ENCODE measurements around the gene OR14I1.
"Not testable (repeated sequence)": the region's sequence is repeated elsewhere in the genome, so short reads cannot be mapped to it uniquely, and the experiment has no call there.

Gene OR14I1

DNA sequence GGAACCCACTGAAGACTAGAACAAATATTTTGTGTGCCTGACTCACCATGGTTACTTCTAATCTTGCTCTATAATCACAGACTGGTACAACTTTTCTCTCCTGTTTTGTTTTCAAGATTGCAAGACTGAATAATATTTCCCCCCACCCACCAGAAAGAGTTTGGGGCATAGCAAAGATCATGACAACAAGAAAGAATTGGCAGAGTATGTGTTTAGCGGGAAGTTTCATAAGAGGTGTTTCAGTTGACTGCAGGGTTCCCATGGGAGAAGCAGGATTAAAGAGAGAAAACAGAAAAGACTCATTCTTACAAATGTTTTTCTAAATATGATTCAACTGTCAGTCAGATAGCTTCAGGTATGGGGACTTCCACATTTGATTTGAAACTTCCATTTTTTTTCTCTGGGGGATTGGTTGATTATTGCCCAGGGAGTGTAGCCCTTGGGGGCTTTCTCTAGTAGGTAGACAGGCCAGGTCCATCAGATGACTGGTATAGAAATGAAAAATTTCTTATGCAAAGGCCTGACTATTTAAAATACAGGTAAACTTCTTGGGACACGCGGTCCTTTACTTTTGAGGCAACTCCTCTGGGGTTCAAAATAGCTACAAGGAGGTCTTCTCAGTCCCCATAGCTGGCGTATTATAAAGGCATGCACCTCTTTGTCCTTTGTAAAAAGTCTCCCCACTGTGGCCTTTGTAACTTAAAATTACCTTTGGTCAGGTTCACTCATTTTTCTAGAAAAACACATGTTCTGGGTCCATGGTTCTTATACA lies 13.9 kb downstream of the OR14I1 start:
- no peak for DNase-seq (ENCODE audit: low read depth in 2 of 2)

- no peak for DNase-seq (ENCODE audit: low read depth in 2 of 2)
These were observed 15.8 kb downstream of the OR14I1 start for GRCh38 chr1:248686815-248687214.

DNA sequence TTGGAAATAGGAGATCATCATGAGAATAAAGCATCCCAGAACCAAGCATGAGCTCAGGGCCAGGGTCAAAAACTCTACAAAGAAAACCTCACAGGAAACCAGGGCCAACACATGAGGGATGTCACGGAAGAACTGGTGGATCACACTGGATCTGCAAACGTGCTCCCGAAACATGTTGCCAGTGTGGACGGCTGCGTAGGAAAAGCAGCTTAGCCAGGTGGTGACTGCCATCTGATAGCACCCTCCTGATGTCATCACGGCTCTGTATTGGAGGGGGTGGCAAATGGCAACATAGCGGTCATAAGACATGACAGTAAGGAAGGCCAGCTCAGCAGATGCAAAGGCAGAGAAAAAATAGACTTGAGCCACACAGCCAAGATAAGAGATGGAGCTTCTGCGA lies 20.9 kb downstream of the OR14I1 start:
- DNase-seq (ENCODE audit: low read depth in 2 of 2), result no peak

DNA sequence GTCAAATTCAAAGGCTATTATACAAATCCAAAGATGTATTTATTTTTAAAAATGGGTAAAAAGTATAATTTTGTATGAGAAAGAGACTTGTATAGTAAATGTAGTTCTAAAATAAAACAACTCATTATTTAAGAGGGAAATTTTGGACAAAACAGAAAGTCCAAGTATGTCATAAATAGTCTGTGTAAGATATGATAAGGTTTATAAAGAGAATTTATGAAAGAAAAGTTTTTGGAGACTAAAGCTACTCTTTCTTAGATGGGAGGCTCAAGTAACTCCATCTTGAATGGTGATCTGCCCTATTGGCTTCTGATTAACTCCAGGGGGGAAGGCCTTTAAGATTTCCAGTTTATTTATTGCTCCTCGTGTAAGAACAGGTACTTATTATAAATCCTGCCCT lies 32.6 kb downstream of the OR14I1 start:
- no peak for DNase-seq (ENCODE audit: low read depth in 2 of 2)

DNA sequence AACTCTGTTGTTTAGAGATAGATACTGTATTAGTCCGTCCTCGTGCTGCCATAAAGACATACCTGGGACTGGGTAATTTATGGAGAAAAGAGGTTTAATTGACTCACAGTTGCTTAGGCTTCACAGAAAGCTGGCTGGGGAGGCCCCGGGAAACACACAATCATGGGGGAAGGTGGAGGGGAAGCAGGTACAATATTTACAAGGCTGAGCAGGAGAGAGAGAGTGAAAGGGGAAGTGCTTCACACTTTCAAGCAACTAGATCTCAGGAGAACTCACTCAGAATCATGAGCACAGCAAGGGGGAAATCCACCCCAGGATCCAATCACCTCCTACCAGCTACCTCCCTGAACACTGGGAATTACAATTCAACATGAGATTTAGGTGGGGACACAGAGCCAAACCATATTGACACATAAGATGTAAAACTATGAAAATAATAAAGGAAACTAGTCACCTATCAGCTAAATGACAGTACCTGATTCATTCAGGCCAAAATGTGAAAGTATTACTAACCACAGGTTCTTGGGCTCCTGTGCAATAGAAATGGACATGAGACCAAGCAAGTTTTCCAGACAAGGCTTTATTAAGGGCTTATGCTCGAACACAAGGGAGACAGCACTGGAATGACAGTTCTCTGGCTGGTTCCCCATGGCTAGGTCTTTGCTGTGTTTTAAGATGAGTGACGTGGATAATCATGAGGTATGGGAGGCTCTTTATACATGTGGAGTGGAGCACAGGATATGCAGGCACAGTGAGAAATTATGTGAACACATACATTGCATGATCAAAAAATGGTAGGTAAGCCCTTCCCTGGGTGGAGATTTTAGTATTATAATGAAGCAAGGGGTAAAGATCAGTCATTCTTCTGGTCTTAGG lies 38.9 kb downstream of the OR14I1 start:
- DNase-seq (ENCODE audit: low read depth in 2 of 2), result not testable (repeated sequence)

- not testable (repeated sequence) for DNase-seq (ENCODE audit: low read depth in 2 of 2)
These were observed 45.8 kb downstream of the OR14I1 start for GRCh38 chr1:248656797-248657196.

- DNase-seq (ENCODE audit: low read depth in 2 of 2), result not testable (repeated sequence)
These were observed 47.2 kb downstream of the OR14I1 start, which contains the start of gene OR2T27 for GRCh38 chr1:248655354-248655753. Gene OR2T27 (minus strand): TSS chr1:248655528. CDS start chr1:248650884, 4,644 bp downstream.

Data from activated CD4-positive, alpha-beta T cell treated with anti-CD3 and anti-CD28 coated beads for 24 hours (primary cell).